Stimulated activated CD8-positive, alpha-beta memory T cell treated with anti-CD3 and anti-CD28 coated beads, Interleukin-7, amount 100 ng/mL, for 48 hours (primary cell): ENCODE measurements around the gene UBA1.
A peak's percentile ranks its signal among the peaks of the same experiment; 100 is the strongest.

Experiments used
- DNase-seq, 2 donors: peaks; one replicate each; pipeline ENCODE4 v3.0.0-alpha.2; 2020; ENCODE audit warnings: low read depth in 1 of 2; ENCODE audit errors: extremely low read depth in 1 of 2

The UBA1 gene

GRCh38 chrX:47210661-47211425 lies 17.2 kb downstream of the UBA1 start:
- no peak for DNase-seq

DNA sequence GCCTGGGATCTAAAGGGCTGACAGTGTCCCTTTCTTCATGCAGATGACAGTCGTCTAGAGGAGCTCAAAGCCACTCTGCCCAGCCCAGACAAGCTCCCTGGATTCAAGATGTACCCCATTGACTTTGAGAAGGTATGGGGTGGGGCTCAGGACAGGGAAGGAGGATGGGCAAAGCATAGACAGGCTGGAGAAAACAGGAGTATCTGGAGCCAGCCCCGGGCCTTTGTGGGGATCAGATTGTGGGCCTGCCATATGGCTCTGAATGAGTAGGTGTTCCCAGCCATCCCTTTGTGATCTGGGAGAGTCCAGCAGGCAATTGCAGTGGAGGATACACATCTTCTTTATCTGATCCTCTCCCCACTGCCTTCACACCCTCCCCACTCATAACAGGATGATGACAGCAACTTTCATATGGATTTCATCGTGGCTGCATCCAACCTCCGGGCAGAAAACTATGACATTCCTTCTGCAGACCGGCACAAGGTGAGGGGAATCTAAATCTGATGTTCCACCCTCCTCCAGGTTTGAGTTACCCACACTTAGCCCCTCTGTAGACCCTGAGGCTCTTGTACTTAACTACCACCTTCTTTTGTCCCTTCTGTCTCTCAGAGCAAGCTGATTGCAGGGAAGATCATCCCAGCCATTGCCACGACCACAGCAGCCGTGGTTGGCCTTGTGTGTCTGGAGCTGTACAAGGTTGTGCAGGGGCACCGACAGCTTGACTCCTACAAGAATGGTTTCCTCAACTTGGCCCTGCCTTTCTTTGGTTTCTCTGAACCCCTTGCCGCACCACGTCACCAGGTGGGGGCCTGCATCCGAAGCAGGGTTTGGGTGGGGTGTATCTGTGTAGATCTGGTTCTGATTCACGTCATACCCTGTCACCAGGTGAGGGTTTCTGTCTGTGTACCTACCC lies 19.0 kb downstream of the UBA1 start:
- no peak for DNase-seq

DNA sequence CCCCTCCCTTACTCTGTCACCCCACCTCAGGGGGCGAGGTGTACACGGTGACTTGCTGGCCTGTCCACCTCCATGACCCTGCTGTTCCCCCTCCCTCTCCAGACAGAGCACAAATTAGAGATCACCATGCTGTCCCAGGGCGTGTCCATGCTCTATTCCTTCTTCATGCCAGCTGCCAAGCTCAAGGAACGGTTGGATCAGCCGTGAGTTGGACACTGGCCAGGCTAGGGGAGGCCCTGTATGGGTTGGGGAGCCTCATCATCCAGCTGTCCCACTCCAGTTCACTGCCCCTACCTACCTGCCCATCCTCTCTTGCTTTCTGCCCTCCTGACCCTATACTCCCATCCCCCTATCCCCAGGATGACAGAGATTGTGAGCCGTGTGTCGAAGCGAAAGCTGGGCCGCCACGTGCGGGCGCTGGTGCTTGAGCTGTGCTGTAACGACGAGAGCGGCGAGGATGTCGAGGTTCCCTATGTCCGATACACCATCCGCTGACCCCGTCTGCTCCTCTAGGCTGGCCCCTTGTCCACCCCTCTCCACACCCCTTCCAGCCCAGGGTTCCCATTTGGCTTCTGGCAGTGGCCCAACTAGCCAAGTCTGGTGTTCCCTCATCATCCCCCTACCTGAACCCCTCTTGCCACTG lies 20.9 kb downstream of the UBA1 start:
- DNase-seq = no peak

DNA sequence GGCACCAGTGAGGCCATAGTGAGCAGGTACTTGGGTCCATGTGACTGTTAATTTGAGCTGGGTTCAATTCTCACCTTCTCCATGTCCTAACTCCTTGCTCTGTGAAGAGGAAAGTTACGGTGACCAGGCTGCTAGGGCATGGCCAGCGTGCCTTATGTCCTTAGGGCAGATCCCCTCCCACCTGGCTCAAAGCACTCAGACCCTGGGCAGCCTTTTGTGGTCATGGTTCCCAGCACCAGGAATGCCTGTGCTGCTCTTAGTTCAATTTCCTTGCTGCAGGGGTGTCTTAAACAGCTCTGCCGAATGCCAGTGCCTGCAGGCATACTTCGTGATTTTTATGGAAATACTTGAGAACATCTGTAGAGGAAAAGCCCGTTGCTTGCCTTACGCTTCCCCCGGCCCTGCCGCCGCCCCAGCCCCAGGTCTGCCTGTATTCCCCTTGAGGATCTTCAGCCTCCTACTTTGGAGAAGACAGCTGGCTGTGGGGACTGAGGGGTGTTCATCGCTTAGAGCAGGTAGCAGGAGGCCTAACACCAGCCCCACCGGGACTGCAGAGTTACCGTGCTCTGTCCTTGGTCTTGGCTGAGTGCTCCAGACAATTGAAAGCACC lies 21.8 kb downstream of the UBA1 start:
- no peak for DNase-seq

- no peak for DNase-seq
Measured at GRCh38 chrX:47216393-47216925, 22.8 kb downstream of the UBA1 start.

DNA sequence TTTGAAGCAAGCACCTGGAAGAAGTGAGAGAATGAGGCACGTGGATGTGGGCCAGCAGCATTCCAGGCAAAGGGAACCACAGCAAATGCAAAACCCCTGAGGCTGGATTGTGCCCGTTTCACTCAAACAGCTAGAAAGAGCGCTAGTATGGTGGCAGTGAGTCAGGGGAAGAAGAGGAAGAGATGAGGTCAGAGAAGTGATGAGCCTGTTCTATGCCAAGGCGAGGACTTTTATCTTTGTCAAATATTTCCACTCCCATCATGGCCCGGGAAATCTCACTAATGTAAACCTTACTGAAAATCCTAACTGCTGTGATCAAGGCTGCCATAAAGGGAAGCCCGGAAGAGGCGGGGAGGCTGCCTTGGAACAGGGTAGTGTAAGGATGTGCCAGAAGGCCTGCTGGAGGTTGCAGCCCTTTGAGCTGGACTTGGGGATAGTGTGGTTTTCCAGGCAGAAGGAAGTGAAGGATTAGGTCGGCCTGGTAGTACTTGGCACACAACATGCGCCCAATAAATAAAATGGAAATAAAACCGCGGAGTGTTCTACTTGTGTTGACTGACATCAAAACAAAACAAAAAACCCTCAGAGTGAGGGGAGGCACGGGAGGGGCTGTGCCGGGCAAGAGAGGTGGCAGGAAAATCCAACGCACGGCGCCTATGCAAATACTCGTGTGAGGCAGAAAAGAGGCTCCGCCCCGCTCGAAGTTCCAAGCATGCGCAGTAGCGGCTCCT lies 23.7 kb downstream of the UBA1 start:
- no peak for DNase-seq

DNA sequence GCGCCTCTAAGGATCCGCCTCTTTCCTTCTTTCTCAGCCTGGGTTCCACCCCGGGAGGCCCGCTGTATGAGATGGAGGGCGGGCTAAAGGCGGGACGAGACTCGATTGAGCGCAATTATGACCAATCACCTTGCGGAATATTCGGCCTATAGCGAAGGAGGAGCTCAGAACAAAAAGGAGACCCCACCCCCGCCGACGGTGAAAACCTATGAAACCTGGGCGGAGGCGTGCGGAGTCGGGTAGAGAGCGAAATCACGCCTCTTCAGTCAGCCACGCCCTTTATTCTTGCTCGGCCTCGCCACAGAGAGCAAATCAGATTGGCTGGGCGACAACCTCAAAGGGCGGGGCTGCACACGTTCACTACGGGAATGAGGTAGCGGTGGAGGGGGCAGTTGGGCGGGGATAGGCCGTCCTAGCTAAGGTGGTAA lies 24.2 kb downstream of the UBA1 start:
- peak; percentile 89 to 93 for DNase-seq

DNA sequence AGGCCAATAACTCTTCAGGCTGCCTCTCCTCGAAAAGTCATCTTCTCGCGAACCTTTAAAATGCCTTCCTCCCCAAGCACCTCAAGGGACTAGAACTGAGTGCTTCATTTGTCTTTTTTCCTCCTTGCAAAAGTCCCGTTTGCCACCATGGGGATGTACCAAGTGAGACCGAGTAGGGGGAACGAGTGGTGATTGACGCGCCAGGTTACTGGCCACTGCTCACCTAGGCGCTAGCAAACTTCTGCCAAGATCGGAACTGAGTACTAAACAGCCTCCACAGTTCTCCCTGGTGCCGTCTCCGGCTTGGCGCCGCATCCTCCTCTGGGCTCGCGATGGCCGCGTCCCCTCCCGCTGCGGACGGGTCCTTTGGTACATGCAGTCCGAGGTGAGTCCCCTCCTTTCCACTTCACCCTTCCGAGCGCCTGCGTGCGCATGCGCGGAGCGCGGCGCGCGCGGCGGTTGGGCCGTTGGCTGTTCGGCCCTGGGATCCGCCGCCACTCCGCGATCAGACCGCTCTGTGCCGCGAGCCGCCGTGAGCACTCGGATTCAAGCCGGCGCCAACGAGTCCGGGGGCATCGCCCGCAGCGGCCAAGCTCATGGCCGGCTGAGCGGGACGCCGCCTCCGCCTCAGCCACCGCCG lies 24.8 kb downstream of the UBA1 start, which contains the start of gene CDK16:
Gene CDK16, plus strand, starts transcription at position 402 of the 640 bp plus-strand sequence. CDS start 4,877 bp downstream, outside the sequence.
- peak; percentile 27 to 67 for DNase-seq

DNA sequence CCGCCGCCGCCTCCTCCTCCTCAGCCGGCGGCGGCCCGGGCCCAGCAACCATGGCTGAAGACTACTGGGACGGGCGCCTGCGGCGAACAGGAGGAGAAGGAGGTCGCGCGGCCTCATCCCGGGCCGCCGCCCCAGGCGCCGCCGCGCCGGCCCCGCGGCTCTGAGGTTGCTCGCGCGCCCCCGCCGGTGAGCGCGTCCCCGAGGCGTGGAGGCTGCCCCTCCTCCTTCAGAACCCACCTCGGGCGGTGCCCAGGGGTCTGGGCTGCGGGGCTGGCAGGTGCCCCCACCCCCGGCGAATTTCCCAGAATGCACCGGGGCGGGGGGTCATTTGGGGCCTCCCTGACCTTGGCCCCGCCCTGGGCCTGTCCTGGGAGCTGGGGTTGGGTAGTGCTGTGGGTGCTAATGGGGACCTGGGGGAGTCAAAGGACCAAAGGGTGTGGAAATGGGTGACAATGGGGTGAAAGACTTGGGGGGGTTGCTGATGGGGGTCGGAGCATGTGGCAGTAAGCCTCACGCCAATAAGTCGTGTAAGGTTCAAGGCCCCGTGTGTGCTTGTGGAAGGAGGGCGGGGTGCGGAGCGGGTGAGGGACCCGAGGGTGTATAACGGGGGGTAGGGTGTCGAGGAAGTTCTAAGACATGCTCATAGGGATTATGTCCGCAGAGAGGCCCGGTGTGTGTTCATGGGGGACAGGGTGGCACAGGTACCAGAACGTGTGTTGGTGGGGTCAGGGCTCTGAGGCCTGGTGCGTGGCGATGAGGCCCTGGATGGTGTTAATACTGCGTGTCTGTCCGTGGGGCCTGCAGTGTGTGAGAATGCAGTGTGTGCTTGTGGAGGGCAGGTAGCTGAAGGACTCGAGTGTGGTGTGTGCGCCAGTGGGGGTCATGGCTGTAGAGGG lies 25.5 kb downstream of the UBA1 start:
- peak; percentile 15 to 18 for DNase-seq

GRCh38 chrX:47221756-47222155 lies 28.1 kb downstream of the UBA1 start:
- no peak for DNase-seq

DNA sequence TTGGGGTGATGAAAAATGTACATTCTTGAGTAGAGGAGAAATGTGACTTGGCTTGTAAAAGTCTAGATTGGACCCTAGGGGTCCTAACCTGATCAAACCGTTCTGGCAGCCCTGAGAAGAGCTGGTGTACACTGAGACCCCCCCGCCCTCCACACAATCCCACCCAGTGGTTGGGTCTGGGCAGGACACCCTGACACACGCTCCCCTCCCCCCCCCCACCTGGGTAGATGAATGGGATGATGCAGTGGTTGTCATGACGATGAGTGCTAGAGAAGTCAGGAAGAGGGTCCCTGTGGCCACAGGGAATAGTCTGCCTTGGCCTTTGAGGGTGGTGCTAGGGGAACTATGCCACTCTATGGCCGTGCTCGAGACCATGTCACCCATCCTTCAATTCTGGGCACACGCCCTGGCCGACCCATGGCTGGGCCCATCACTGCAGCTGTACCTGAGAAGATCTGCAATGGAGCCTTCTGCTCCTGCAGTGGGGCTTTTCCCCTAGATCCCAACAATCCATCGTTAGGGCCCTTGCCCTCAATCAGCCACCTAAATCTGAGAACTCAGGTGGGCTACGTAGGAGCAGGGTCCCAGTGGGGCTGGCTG lies 29.2 kb downstream of the UBA1 start:
- no peak for DNase-seq

DNA sequence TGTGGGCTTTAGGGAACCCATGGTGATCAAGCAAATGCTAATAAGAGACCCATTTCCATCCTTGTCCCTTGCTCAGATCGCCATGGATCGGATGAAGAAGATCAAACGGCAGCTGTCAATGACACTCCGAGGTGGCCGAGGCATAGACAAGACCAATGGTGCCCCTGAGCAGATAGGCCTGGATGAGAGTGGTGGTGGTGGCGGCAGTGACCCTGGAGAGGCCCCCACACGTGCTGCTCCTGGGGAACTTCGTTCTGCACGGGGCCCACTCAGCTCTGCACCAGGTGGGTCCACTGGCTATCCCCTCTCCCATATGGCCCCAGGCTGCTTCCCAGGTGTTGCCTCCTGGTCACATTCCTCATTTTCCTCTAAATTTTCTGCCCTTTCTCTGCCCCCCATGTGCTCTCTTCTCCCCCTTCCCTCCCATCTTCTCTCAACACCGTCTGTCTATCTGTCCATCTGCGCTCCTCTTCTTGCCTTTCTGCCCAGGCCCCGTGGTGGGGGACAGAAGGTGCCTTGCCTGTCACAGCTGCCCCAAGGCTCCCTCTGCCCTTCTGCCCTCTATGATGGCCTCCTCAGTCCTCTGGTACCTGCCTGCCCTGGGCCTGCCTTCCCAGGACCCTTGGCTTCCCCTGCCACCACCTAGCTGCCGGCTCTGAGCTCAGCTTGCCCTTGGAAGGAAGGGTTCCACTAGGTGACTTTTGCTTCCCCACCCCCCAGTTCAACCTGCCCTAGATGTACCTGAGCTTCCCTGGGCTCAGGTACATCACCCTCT lies 30.0 kb downstream of the UBA1 start:
- no peak for DNase-seq

GRCh38 chrX:47224266-47224895 lies 30.8 kb downstream of the UBA1 start:
- DNase-seq = no peak

GRCh38 chrX:47224896-47225290 lies 31.3 kb downstream of the UBA1 start:
- no peak for DNase-seq

- no peak for DNase-seq
Measured at GRCh38 chrX:47226071-47226470, 32.4 kb downstream of the UBA1 start.

DNA sequence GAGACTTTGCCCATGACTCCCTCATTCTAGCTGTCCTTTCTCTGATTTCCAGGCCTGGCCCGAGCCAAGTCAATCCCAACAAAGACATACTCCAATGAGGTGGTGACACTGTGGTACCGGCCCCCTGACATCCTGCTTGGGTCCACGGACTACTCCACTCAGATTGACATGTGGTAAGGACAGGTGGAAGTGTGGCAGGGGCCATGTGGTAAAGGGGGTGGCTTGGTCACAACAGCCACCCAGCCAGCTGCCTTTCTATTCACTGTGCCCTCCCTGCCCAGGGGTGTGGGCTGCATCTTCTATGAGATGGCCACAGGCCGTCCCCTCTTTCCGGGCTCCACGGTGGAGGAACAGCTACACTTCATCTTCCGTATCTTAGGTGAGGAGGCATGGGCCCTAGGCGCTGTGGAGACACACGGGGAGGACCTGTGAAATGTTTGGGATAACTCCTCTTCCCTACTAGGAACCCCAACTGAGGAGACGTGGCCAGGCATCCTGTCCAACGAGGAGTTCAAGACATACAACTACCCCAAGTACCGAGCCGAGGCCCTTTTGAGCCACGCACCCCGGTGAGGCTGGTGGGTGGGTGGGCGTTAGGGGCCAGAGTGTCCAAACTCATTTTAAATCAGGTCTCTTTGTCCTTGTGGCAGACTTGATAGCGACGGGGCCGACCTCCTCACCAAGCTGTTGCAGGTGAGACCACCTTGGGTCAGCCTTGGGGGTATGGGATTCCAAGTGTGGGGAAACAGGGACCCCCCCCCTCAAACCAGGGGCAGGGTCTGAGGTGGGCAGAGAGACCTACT lies 33.1 kb downstream of the UBA1 start:
- DNase-seq = no peak
